ENCODE results near the gene ATP8B3.

ATP8B3 gene

DNA sequence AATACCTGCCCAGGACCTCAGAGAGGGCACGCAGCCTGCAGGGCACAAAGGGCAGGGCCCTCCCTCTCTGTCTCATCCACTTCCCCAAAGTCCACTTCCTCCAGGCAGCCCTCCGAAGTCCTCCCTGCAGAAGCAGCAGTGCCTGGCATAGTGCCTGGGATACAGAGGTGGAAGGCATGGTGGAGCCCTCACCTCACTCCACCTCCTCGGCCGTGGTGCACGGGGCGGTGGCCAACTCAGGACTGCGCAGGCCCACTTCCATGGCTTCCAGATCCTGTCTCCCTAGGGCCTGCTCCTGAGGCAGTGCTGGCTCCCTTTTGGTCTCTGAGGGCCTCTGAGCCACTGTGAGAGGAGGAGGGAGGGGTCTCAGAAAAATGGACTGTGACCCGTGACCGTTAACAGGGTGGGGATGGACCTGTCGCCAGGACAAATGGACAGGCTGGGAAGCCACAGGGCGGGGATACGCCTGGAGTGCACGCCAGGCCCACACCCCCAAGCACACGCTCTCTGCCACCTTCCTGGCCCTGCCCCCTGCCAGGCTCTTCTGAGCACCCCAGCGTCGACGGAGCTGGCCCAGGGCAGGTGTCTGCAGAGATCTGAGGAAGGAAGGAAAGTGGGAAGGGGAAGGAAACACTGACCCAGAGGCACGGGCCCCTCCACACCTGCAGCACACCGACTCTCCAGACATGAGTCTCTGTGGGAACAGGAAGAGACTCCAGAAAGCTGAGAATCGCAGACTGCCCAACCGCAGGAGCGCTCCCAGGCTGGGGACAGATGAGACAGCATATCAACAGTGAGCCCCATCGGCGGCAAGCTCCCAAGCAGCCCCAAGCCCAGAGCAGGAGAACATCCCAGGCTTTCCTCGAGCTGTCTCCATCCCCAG lies 27.8 kb upstream of the ATP8B3 start:
- no peak for DNase-seq (ENCODE audit: low read depth)
- H3K4me3 ChIP-seq (ENCODE audit: low read depth, low read length): no peak overlapping the region

DNA sequence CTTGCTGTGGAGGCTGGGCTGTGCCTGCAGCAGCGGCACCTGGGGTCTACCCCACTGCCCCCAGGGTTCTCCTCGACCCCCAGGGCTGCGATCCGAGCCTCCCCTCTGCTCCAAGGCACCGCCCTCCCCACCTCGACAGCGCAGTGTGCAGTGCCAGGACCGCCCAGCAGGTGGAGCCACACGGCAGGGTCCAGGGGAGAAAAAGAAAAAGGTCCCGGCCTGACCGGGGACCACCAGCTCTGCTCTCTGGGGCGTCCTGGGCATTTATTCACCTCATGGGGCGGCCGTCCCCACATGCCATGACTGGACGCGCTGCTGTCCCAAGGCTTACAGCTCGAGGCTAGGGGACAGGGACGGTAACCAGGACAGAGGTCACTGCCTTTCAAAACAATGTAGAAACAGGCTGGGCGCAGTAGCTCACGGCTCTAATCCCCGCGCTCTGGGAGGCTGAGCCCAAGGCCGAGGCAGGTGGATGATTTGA lies 25.6 kb upstream of the ATP8B3 start:
- no peak overlapping the region for H3K4me3 ChIP-seq (ENCODE audit: low read depth, low read length)

DNA sequence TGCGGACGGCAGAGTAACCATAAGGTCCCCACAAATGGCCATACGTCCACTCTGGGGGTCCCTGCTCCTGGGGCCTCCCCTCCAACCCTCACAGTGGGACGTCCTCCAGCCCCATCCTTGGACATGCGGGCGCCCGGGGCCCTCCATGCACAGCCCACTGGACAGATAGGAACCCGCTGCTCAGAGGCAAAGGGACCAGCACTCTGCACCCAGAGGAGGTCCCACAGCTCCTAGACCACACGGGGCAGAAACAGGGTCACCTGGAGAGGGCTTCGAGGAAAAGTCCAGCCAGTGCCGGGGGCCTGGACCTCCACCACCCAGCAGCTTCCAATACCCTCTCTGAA lies 25.1 kb upstream of the ATP8B3 start:
- DNase-seq (ENCODE audit: low read depth): no peak

More for the DNA sequence above, 25.6 kb upstream of the ATP8B3 start:
- DNase-seq (ENCODE audit: low read depth): no peak

DNA sequence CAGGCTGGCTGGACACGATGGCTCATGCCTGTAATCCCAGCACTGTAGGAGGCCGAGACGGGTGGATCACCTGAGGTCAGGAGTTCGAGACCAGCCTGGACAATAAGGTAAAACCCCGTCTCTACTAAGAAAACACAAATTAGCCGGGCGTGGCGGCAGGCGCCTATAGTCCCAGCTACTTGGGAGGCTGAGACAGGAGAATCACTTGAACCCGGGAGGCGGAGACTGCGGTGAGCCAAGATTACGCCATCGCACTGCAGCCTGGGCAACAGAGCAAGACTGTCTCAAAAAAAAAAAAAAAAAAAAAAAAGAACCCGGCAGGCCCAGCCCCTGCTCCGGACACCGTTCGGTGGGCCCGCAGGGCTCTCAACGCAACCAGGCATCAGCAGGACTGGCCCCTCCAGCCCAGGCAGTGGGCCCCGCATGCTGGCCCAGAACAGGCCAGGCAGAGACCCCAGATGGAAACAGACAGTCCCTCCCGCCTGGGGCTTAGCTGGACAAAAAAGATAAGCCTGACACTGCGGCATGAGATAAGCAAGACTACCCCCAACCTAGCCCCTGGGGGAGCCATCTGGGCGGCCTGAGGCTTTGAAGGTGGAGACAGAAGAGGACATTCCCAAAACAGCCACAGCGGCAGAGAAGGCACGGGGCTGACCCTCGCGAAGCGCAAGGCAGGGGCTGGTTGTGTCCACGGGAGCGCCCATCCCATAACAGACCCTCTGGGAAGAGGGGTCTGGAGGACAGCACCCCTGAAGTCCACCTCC lies 24.6 kb upstream of the ATP8B3 start:
- no peak for DNase-seq (ENCODE audit: low read depth)
- no peak overlapping the region for H3K4me3 ChIP-seq (ENCODE audit: low read depth, low read length)

More for the DNA sequence above, 25.1 kb upstream of the ATP8B3 start:
- no peak overlapping the region for H3K4me3 ChIP-seq (ENCODE audit: low read depth, low read length)

DNA sequence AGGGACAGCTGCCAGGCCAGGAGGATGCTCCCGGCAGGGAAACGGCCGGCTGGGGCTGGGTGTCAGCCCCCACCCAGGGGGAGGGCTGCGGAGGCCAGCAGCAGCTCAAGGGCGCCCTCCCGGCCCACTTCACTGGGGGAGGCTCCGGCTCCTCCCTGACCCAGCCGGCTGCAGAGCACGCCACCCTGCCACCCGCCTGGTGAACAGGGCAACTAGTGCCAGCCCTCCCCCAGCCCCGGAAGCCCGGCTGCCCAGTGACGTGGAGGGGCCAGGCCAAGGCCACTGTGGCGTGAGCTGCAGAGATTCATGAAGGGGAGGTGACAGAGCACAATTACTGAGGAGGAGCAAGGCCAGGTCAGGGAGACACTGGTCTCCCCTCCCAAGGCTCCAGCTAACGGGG lies 21.5 kb upstream of the ATP8B3 start:
- H3K4me3 ChIP-seq (ENCODE audit: low read depth, low read length): no peak overlapping the region
- DNase-seq (ENCODE audit: low read depth): no peak

DNA sequence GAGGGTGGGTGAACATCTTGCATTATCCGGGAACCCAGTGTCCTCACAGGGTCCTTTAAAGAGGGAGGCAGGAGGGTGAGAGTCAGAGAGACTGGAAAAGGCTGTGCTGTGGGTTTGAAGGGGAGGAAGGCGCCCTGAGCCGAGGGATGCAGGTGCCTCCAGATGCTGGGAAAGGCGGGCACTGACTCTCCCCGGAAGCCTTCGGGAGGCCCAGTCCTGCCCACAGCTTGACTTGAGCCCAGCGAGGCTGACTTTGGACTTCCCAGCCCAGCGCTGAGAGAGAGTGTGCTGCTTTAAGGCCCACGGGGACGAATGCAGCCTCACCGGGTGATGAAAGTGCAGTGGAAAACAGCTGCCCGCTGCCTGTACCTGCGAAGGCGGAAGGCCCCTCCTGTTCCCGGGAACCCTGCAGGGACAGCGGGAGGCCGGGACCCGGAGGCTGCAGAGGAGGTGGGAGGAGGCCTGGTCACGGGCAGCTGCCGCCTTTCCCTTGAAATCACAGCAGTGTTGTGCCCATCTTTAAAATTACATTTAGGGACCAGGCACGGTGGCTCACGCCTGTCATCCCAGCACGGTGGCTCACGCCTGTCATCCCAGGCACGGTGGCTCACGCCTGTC lies 20.1 kb upstream of the ATP8B3 start:
- no peak for DNase-seq (ENCODE audit: low read depth)

DNA sequence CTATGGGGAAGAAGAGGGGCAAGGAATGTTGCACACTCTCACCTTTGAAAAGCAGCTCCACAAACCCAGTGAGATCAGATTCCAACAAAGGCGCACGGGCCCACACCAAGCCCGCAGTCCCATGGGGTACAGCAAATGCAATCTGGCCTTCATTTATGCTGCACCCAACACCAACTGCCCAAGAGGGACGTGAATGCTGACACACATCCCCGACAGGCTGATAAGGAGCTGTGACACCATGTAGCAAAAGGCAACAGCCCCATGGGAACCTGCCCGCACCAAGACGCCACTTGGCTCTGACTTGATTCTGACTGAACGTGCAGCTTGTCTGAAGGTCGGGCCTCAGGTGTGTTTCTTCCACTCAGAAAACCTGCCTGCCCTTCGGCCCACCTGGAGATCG lies 18.9 kb upstream of the ATP8B3 start:
- H3K4me3 ChIP-seq (ENCODE audit: low read depth, low read length): no peak overlapping the region
- DNase-seq (ENCODE audit: low read depth): no peak

More for the DNA sequence above, 20.1 kb upstream of the ATP8B3 start:
- H3K4me3 ChIP-seq (ENCODE audit: low read depth, low read length): no peak overlapping the region

DNA sequence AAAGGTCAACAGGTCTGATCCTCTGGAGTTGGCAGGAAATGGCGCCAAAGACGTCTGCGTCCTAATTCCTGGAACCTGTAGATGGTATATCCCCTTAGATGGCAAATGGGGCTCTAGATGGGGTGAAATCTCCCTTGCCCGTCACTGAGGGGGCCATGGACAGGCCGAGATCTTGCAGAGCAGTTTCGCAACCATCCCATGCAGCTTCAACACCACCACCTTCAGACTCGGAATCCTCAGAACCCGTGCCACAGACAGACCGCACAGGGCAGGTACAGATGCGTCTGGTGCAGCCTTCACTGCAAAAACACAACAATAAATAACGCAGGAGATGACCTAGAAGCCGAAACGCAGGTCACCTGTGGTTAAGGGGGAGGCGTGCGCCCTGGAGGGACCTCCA lies 18.5 kb upstream of the ATP8B3 start:
- no peak overlapping the region for H3K4me3 ChIP-seq (ENCODE audit: low read depth, low read length)
- no peak for DNase-seq (ENCODE audit: low read depth)

DNA sequence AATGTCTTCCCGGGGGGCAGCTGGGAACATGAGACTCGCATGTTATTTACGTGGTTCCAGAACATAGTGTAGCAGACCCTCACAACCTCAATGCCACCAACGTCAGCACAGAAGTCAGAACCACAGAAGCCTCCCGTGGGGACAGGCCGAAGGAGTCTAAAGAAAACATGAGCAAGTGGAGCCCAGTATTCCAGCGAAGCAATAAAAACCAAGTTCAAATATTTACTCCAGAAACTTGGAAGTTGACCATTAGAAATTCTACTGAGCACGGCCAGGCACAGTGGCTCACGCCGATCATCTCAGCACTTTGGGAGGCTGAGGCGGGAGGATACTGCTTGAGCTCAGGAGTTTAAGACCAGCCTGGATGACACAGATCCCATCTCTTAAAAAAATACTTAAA lies 17.9 kb upstream of the ATP8B3 start:
- no peak for DNase-seq (ENCODE audit: low read depth)

DNA sequence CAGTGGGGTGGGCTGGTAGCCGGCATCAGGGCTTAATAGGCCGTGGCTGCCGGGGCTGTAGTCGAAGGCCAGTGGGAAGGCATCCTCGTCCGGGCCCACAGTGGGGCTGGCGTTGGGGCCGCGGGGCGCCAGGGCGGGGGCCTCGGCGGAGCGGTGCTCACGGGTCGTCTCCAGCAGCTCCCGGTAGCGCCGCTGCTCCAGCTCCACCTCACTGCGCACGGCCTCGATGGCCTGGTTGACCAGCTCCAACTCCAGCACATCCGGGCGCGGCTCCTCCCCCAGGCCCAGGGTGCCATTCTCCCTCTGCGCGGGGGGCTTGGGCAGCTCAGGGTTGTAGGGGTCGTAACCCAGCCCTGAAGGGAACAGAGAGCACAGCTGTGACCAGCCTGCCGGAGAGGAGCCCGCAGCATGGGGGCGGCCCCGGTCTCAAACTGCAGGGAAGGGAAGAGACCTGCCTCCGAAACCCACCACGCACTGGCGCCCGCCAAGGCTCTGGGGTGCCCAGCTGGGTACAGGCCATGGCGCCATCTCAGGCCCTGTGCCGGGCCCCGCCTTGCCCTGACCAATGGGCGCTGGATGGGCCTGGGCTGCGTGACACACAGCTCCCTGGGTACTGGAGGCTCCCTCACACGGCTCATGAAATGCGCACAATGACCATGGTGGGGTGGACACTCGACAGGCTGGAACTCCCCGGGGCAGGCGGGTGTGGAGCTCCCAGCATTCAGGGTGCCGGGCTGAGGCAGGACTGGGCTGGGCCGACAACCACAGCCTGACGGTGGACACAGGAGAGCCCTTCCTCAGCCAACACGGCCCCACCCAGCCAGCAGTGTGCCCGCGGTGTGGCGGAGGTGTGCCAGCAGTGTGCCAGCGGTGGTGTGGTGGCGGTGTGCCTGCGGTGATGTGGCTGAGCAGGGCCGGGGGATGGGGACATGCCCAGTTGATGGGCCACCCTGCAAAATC lies 16.5 kb upstream of the ATP8B3 start:
- DNase-seq (ENCODE audit: low read depth): no peak
- no peak overlapping the region for H3K4me3 ChIP-seq (ENCODE audit: low read depth, low read length)

More for the DNA sequence above, 17.9 kb upstream of the ATP8B3 start:
- no peak overlapping the region for H3K4me3 ChIP-seq (ENCODE audit: low read depth, low read length)

DNA sequence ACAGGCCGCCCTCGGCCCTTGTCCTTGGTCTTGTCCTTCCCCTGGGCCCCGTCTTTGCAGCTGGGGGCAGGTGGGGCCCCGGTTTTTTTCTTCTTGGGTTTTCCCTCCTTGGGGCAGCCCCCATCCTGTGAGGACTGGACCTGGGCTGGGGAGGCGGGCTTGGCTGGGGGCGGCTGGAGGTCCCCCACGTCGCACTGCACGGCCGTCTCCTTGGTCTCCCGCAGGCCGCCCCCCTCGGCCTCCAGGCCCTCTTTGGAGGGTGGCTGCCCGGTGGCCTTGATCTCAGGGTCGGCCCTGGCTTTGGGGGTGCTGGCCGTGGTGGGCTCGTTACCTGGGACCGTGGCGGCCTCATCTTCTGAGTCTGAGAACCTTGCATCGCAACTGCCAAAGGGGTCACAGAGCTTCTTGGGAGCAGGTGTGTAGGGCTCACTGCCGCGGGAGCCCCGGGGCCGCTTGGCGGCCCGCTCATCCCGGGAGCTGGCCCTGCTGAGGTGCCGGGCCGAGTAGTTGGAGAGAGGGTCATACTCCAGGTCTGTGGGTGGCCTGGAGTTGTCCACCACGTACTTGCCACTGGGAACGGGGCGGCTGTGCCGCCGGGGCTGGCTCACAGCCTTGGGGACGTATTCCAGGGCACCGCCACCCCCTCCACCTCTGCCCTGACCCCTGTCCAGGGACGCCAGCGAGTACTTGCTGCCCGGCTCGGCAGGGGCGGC lies 15.6 kb upstream of the ATP8B3 start:
- H3K4me3 ChIP-seq (ENCODE audit: low read depth, low read length): no peak overlapping the region
- DNase-seq (ENCODE audit: low read depth): no peak

DNA sequence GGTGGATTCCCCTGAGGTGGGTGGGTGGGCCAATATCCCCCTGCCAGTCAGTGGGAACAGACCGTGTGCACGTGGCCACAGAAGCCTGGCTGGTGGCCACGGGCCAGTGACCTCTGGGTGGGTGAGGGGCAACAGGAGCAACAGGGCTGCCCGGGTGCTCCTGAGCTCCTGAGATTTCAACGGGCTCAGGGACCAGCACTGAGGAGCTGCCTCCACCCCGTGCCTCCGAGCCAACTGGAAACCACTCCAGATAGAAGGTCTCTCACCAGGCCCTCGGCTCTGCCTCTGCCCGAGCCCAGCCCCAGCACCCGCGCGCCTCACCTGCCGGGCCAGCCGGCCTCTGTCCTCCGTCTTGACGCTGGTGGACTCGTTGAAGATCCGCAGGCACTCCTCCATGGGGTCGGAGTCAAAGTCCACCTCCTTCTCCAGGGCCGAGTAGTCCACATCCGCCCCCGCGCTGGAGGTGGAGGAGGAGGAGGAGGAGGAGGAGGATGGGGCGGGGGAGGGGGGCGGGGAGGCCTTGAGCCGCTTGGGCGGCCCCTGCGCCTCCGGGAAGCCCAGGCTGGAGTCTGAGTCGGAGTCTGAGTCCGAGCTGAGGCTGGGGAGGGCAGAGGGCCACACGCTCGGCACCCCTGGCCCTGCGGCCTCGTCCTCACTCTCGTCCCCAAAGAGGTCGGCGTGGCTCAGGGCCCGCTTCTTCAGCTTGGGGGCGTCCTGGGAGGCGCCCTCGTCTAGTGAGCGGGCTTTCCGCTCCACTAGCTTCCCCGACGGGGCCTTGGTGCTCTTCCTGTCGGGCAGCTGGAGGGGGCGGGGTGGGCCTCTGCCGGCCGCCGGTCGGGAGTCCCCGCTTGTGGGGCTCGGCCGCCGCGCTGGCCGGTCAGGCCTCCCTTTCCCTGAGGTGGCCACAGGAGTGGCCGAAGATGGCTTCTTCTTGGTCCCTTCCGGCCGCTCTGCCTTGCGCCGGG lies 14.8 kb upstream of the ATP8B3 start:
- H3K4me3 ChIP-seq (ENCODE audit: low read depth, low read length): no peak overlapping the region

DNA sequence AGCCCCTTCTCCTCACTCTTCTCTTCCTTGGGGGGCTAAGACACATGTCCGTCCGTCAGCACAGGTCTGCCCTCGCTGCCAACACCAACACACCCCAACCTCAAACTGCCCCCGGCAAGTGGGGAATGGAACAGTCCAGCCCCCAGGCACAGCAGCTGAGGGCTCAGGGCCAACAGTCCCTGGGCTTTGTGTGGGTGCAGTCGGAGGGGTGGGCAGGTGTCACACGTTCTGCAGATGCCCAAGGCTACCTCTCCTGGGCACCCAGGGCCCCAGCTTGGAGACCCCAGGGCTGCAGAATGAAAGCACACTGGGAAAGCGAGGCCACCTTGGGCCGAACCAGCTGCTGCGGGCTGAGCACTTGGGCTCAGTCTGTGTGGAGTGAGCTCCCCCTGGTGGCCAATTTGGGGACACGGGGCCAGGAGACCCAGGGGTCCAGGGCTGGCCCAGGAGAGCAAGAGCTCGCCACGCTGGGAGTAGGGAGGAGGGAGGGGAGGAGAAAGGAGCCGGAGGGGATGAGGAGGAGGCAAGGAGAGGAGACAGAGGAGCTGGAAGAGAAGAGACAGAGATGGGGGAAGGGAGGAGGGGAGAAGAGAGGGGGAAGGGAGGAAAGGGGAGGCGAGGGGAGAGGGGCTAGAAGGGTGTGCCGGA lies 14.0 kb upstream of the ATP8B3 start:
- H3K4me3 ChIP-seq (ENCODE audit: low read depth, low read length): no peak overlapping the region
- DNase-seq (ENCODE audit: low read depth): peak; percentile 15

More for the DNA sequence above, 14.8 kb upstream of the ATP8B3 start:
- no peak for DNase-seq (ENCODE audit: low read depth)

DNA sequence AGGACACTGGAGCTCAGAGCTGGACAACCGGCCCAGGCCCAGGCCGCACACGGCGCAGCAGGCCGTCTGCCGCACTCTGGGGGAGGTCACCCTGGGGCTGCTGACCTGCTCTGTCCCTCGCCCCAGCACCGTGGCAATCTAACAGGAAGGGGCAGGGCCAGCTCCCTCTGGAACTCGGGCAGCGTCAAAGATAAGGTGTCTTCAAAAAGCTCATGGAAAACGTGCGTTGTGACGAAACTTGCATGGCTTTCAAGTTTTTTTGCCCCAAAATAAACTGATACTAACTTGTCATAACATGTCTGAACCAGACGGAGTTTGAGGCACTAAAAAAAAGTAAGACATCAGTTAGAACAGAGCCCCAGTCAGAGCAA lies 12.2 kb upstream of the ATP8B3 start:
- no peak for DNase-seq (ENCODE audit: low read depth)
- no peak overlapping the region for H3K4me3 ChIP-seq (ENCODE audit: low read depth, low read length)

DNA sequence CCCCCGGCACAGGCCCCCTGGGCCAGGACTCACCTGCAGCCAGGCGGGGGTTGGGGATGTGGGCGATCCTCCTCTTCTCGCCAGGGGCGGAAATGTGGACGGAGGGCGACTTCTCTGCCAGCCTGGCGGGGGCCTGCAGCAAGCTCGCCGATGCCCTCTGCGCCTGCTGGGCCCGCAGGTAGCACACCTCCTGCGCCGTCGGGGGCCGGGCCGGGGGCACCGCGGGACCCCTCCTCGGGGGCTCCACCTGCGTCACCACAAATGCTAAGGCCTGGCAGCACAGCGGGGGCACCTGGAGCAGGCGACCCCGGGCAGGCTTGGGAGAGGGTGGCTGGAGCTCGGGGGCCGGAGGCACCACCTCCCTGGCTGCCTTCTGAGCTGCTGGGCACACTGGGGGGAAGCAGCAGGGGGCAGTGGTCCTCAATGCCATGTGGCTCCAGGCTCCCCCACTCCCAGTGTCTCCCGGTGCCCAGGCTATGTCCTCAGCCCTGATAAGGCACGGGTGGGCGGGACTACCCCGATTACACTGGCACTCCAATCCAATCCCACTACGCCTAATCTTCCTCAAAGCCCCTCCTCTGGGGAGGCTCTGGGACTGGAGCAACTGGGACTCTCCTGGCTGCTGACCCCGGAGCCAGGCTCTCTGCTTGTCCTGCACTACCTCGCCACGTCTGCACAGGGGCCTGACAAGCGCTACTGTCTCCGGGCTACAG lies 11.6 kb upstream of the ATP8B3 start:
- no peak for DNase-seq (ENCODE audit: low read depth)

DNA sequence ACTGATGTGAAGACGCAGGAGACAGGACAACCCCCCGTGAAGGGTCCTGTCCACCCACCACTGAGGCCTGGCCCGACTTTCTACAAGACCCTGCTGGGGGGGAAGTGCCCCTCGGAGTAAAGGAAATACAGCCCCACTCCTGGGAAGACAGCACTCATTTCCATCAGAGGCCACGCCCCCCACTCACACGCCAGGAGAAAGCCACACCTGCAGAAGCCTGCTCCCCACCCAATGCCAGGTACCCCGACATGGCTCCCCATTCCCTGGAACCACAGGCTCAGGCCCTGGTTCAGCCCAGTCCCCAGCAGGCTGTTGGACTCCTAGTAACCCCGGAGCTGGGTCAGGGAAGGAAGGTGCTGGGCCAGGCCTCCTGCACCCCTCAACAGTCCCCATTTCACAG lies 10.9 kb upstream of the ATP8B3 start:
- H3K4me3 ChIP-seq (ENCODE audit: low read depth, low read length): no peak overlapping the region
- no peak for DNase-seq (ENCODE audit: low read depth)

More for the DNA sequence above, 11.6 kb upstream of the ATP8B3 start:
- no peak overlapping the region for H3K4me3 ChIP-seq (ENCODE audit: low read depth, low read length)
